K562 (cell line): ENCODE results near the gene EXOSC1. TPM values are rescaled to one million over a fixed set of nuclear protein-coding genes. Genes with fewer than 3 reads are reported as not detected.

ENCODE experiments used
- CBFB ChIP-seq: sonication (generic); formaldehyde crosslinking; IDR thresholded peaks from 2 replicates; pipeline ENCODE4 v1.4.0; 2020; ENCODE audit warnings: mild to moderate bottlenecking, missing genetic modification reagents
- CBX8 ChIP-seq: fragments of 200-600 bp; sonication (generic); IDR thresholded peaks from 2 replicates; pipeline ENCODE4 v1.6.1; 2012; ENCODE audit warnings: borderline replicate concordance, mixed run types, low read depth, mild to moderate bottlenecking, moderate library complexity, mixed read lengths, low read length, control low read depth, inconsistent platforms; ENCODE audit not compliant: poor library complexity, severe bottlenecking; ENCODE audit errors: extremely low read depth
- MYBL2 ChIP-seq, 2 experiments: fragments of 450-650 bp in 1 of 2; sonication (generic) in 1 of 2; formaldehyde crosslinking in 1 of 2; IDR thresholded peaks; 2 replicates each; pipeline versions ENCODE4 v1.6.1 to v1.8.1; 2017 to 2022; ENCODE audit warnings: borderline replicate concordance in 1 of 2, inconsistent platforms in 1 of 2, low read depth in 1 of 2, mild to moderate bottlenecking in 1 of 2, missing genetic modification reagents in 1 of 2, moderate library complexity in 1 of 2
- NFIX ChIP-seq: fragments of 250-450 bp; sonication (Bioruptor Pico); IDR thresholded peaks from 2 replicates; pipeline ENCODE4 v1.4.0; 2020; ENCODE audit warnings: low read depth, mild to moderate bottlenecking, moderate library complexity
- RAD51 ChIP-seq: fragments of 450-650 bp; IDR thresholded peaks from 2 replicates; pipeline ENCODE4 v1.7.1; 2016; ENCODE audit warnings: low read depth, mild to moderate bottlenecking, borderline replicate concordance
- RB1 ChIP-seq: fragments of 450-650 bp; IDR thresholded peaks from 2 replicates; pipeline ENCODE4 v1.6.1; 2017; ENCODE audit warnings: low read depth, mild to moderate bottlenecking
- RHOXF2B ChIP-seq: fragments of 250-450 bp; sonication (Bioruptor Pico); conservative IDR thresholded peaks from 2 replicates; pipeline ENCODE4 v1.5.1; 2021
- TEAD1 ChIP-seq, 2 experiments: fragments of 450-650 bp in 1 of 2; sonication (generic) in 1 of 2; formaldehyde crosslinking; IDR thresholded peaks; 2 replicates each; pipeline versions ENCODE4 v1.4.0 to v1.8.0; 2020 to 2022; ENCODE audit warnings: mild to moderate bottlenecking in 2 of 2, missing genetic modification reagents in 1 of 2
- ZNF124 ChIP-seq: sonication (generic); formaldehyde crosslinking; IDR thresholded peaks from 2 replicates; pipeline ENCODE4 v1.8.1; 2022; ENCODE audit warnings: missing genetic modification reagents
- ZNF561 ChIP-seq: fragments of 450-650 bp; formaldehyde crosslinking; conservative IDR thresholded peaks from 2 replicates; pipeline ENCODE4 v1.4.0; 2020; ENCODE audit warnings: mild to moderate bottlenecking, moderate library complexity
- ZNF830 ChIP-seq: fragments of 250-450 bp; sonication (Bioruptor Pico); IDR thresholded peaks from 2 replicates; pipeline ENCODE4 v1.5.0; 2021; ENCODE audit warnings: mild to moderate bottlenecking
- polyA plus RNA-seq, 8 experiments: library from polyadenylated mRNA; depleted of rRNA in 4 of 8; stranded (reverse) in 5 of 8; unstranded in 3 of 8; fragments of >200 nt; fragmentation: Nextera tagmentation in 2 of 8; fragmentation: Illumina TruSeq in 1 of 8; extraction: Ambion mirVana in 2 of 8; extraction: Trizol in 1 of 8; gene quantifications; 2 replicates each; pipeline versions ENCODE4 v1.2.1 to v1.2.3, GENCODE V29; 2011 to 2014; ENCODE audit warnings: inconsistent platforms in 1 of 8, missing spikeins in 1 of 8
- total RNA-seq, 7 experiments: library from RNA; depleted of rRNA in 6 of 7; stranded (reverse); fragments of >200 nt in 6 of 7; fragmentation: Illumina TruSeq in 2 of 7; extraction: Trizol in 2 of 7; gene quantifications; 2 replicates each; pipeline versions ENCODE4 v1.2.1 to v1.2.3, GENCODE V29; 2011 to 2021; ENCODE audit warnings: low replicate concordance in 1 of 7
- TF ChIP-seq, protein P1 (sequence below): fragments of 250-450 bp; sonication (Bioruptor Pico); IDR thresholded peaks from 2 replicates; pipeline ENCODE4 v1.5.0; 2021; ENCODE audit warnings: mild to moderate bottlenecking, borderline replicate concordance
- TF ChIP-seq, protein P2 (sequence below): sonication (generic); formaldehyde crosslinking; IDR thresholded peaks from 2 replicates; pipeline ENCODE4 v1.8.1; 2023; ENCODE audit warnings: mild to moderate bottlenecking, missing genetic modification reagents
- TF ChIP-seq, protein P3 (sequence below): fragments of 450-650 bp; IDR thresholded peaks from 2 replicates; pipeline ENCODE4 v1.6.1; 2017; ENCODE audit warnings: antibody characterized with exemption, mild to moderate bottlenecking
- TF ChIP-seq, protein P4 (sequence below): IDR thresholded peaks from 2 replicates; pipeline ENCODE4 v1.6.1; 2014; ENCODE audit warnings: antibody characterized with exemption
- TF ChIP-seq, protein P5 (sequence below): sonication (generic); formaldehyde crosslinking; IDR thresholded peaks from 2 replicates; pipeline ENCODE4 v1.8.0; 2022; ENCODE audit warnings: missing genetic modification reagents, mild to moderate bottlenecking, moderate library complexity, borderline replicate concordance

The EXOSC1 gene
- total and polyA plus RNA-seq, 9 of the 15 experiments (the other 6 are each of a cell fraction or from before 2014, with no cell fraction given) = 44.3 to 117 (median 67.0) TPM

DNA sequence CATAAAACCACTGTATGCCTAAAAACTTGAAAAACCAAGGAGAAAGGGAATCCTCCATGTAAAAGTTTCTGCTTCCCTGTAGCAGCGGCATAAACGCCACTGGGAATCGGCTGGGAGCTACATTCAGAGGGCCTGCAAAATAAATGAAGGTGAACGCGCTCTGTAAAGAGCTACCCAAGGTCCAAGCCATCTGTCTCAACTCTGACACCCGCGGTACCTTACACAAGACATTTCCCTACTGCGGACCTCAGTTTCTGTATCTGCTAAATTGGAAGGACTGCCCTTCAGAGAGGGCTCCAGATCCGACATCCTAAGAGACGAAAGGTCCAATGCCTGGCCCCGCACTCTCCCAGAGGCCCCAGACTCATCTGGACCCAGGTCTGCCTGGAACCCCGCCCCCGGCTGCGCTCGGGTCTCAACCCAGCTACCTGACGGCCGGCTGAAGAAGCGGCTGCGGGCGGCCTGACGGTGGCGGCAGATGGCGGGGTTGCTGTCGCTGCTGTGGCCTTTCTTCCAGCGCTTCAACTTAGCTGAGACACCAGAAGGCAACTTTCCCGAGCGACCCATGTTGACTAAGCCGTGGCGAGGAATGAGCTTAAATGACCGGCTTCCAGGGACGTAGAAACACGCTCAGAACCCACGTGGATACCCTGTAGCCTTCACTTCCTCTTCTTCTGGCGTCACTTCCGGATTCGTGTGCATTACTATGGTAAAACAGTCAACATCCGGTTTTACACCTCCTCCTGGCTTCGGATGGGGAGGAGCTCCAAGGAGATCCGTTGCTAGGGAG is 44.9 kb downstream of the EXOSC1 start, which contains the start of gene RRP12 (continued):
- TF ChIP-seq, protein P1, sequence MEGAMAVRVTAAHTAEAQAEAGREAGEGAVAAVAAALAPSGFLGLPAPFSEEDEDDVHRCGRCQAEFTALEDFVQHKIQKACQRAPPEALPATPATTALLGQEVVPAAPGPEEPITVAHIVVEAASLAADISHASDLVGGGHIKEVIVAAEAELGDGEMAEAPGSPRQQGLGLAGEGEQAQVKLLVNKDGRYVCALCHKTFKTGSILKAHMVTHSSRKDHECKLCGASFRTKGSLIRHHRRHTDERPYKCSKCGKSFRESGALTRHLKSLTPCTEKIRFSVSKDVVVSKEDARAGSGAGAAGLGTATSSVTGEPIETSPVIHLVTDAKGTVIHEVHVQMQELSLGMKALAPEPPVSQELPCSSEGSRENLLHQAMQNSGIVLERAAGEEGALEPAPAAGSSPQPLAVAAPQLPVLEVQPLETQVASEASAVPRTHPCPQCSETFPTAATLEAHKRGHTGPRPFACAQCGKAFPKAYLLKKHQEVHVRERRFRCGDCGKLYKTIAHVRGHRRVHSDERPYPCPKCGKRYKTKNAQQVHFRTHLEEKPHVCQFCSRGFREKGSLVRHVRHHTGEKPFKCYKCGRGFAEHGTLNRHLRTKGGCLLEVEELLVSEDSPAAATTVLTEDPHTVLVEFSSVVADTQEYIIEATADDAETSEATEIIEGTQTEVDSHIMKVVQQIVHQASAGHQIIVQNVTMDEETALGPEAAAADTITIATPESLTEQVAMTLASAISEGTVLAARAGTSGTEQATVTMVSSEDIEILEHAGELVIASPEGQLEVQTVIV (CRISPR knock-in tag) = no peak
- no peak for TF ChIP-seq CBX8
- TF ChIP-seq MYBL2 (IDR thresholded peaks at IDR 0.05; ENCODE audit: low read depth) = no peak
- no peak for TF ChIP-seq MYBL2 (CRISPR knock-in tag; IDR thresholded peaks at IDR 0.05; ENCODE audit: borderline replicate concordance)
- TF ChIP-seq RAD51 = no peak
- TF ChIP-seq ZNF561 (CRISPR knock-in tag) = no peak
- TF ChIP-seq, protein P2, sequence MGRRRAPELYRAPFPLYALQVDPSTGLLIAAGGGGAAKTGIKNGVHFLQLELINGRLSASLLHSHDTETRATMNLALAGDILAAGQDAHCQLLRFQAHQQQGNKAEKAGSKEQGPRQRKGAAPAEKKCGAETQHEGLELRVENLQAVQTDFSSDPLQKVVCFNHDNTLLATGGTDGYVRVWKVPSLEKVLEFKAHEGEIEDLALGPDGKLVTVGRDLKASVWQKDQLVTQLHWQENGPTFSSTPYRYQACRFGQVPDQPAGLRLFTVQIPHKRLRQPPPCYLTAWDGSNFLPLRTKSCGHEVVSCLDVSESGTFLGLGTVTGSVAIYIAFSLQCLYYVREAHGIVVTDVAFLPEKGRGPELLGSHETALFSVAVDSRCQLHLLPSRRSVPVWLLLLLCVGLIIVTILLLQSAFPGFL = peak; percentile 19; the same call in 1 of the 2 replicates
- no peak for TF ChIP-seq CBFB (CRISPR knock-in tag)
- peak; percentile 39; the same call in 1 of the 2 replicates for TF ChIP-seq RB1
- no peak for TF ChIP-seq RHOXF2B (CRISPR knock-in tag)
- TF ChIP-seq NFIX (CRISPR knock-in tag) = no peak
- no peak for TF ChIP-seq ZNF830 (CRISPR knock-in tag)
- TF ChIP-seq, protein P3, sequence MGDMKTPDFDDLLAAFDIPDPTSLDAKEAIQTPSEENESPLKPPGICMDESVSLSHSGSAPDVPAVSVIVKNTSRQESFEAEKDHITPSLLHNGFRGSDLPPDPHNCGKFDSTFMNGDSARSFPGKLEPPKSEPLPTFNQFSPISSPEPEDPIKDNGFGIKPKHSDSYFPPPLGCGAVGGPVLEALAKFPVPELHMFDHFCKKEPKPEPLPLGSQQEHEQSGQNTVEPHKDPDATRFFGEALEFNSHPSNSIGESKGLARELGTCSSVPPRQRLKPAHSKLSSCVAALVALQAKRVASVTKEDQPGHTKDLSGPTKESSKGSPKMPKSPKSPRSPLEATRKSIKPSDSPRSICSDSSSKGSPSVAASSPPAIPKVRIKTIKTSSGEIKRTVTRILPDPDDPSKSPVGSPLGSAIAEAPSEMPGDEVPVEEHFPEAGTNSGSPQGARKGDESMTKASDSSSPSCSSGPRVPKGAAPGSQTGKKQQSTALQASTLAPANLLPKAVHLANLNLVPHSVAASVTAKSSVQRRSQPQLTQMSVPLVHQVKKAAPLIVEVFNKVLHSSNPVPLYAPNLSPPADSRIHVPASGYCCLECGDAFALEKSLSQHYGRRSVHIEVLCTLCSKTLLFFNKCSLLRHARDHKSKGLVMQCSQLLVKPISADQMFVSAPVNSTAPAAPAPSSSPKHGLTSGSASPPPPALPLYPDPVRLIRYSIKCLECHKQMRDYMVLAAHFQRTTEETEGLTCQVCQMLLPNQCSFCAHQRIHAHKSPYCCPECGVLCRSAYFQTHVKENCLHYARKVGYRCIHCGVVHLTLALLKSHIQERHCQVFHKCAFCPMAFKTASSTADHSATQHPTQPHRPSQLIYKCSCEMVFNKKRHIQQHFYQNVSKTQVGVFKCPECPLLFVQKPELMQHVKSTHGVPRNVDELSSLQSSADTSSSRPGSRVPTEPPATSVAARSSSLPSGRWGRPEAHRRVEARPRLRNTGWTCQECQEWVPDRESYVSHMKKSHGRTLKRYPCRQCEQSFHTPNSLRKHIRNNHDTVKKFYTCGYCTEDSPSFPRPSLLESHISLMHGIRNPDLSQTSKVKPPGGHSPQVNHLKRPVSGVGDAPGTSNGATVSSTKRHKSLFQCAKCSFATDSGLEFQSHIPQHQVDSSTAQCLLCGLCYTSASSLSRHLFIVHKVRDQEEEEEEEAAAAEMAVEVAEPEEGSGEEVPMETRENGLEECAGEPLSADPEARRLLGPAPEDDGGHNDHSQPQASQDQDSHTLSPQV = no peak
- no peak for TF ChIP-seq ZNF124
- TF ChIP-seq, protein P4, sequence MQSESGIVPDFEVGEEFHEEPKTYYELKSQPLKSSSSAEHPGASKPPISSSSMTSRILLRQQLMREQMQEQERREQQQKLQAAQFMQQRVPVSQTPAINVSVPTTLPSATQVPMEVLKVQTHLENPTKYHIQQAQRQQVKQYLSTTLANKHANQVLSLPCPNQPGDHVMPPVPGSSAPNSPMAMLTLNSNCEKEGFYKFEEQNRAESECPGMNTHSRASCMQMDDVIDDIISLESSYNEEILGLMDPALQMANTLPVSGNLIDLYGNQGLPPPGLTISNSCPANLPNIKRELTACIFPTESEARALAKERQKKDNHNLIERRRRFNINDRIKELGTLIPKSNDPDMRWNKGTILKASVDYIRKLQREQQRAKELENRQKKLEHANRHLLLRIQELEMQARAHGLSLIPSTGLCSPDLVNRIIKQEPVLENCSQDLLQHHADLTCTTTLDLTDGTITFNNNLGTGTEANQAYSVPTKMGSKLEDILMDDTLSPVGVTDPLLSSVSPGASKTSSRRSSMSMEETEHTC = no peak
- no peak for TF ChIP-seq TEAD1 (CRISPR knock-in tag; IDR thresholded peaks at IDR 0.05)
- TF ChIP-seq, protein P5, sequence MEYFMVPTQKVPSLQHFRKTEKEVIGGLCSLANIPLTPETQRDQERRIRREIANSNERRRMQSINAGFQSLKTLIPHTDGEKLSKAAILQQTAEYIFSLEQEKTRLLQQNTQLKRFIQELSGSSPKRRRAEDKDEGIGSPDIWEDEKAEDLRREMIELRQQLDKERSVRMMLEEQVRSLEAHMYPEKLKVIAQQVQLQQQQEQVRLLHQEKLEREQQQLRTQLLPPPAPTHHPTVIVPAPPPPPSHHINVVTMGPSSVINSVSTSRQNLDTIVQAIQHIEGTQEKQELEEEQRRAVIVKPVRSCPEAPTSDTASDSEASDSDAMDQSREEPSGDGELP (CRISPR knock-in tag) = peak; percentile 74
